Measurements from ENCODE around the gene COL19A1. TPM values are rescaled to one million over a fixed set of nuclear protein-coding genes. Genes with fewer than 3 reads are reported as not detected.

COL19A1 gene
- total and polyA plus RNA-seq, 2 of the 13 experiments (the other 11 are each of a cell fraction or from before 2014, with no cell fraction given) = not detected

DNA sequence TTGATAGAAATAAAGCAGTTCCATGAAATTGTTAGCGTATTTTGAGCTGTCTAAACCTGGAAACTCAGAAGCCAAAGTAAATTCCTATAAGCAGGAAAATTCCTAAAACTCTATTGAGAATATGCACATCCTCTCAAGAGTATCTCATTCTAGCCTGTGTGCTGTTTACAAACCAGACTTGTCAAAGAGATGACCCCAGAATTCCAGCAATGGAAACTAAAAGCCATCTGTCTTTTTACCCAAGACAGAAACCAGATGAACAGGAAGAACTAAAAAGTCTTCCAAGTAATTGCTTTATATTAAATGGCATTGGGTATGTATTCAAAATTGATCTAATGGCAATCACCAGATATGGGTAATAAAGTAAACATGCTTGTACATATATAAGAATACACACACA is 92.6 kb downstream of the COL19A1 start:
- FAIRE-seq (no peak), ATAC-seq (no peak), DNase-seq (ENCODE audit: low spot score) (no peak)
- Histone ChIP-seq H3K9ac (ENCODE audit: insufficient read depth, low read depth, low read length) (no peak overlapping the region), H3K4me3 (replicated peaks in 1 of 3; ENCODE audit: insufficient read depth in 1 of 3, low read depth in 2 of 3, low read length in 3 of 3) (no peak overlapping the region), H3K36me3 (replicated peaks in 1 of 2; ENCODE audit: control insufficient read depth in 1 of 2, insufficient read depth in 2 of 2, low read length in 2 of 2) (no peaks in the 10 kb centered on the region), H3K27me3 (ENCODE audit: control insufficient read depth in 1 of 2, insufficient read depth in 2 of 2, low read length in 2 of 2) (no peaks in the 10 kb centered on the region), H4K20me1 (ENCODE audit: insufficient read depth, low read length) (no peaks in the 10 kb centered on the region), H3K79me2 (ENCODE audit: insufficient read depth, low read length) (no peaks in the 10 kb centered on the region), H3K4me2 (ENCODE audit: low read depth, low read length) (no peak overlapping the region), H3K4me1 (ENCODE audit: insufficient read depth, low read length) (no peaks in the 10 kb centered on the region), H3K9me3 (ENCODE audit: low read length) (no peaks in the 10 kb centered on the region), H3K27ac (ENCODE audit: extremely low read length, insufficient read depth, low read length) (no peak overlapping the region), H2AFZ (ENCODE audit: low read length) (no peak overlapping the region)
- in situ Hi-C loops (cut with HindIII; ENCODE audit: extremely low pct_ligation_motif_present, low pct_unique_long_range_greater_than_20kb) (no loop called here), intact Hi-C loops (cut with micrococcal nuclease; ENCODE audit: unreplicated experiment) (no loop called here)
- WGBS (ENCODE audit: low lambda C conversion rate) = 3% methylated on average over 1 of the region's 1 CpG
- no TSS peak for BruUV-seq (replicated peaks)
- ChIA-PET CTCF (ENCODE audit: low intra/inter-chr PET ratio, low total read pairs) (no interaction called here), POLR2A (no interaction called here)
- TF ChIP-seq FOSL2 (CRISPR knock-in tag; IDR thresholded peaks at IDR 0.05) (no peak), KLF15 (CRISPR knock-in tag; IDR thresholded peaks at IDR 0.05; ENCODE audit: borderline replicate concordance) (no peak), ZNF766 (CRISPR knock-in tag; IDR thresholded peaks at IDR 0.05; ENCODE audit: borderline replicate concordance) (no peak), ZNF879 (CRISPR knock-in tag; IDR thresholded peaks at IDR 0.05) (no peak), SIN3A (IDR thresholded peaks at IDR 0.05; ENCODE audit: borderline replicate concordance, low read depth, low read length) (no peak), PTBP1 (IDR thresholded peaks at IDR 0.05; ENCODE audit: low read depth, low read length, poor library complexity, severe bottlenecking) (no peak), MTA1 (CRISPR knock-in tag; IDR thresholded peaks at IDR 0.05; ENCODE audit: borderline replicate concordance) (no peak), MATR3 (CRISPR knock-in tag; IDR thresholded peaks at IDR 0.05) (no peak), ATAD3A (CRISPR knock-in tag; IDR thresholded peaks at IDR 0.05) (no peak), HDAC6 (IDR thresholded peaks at IDR 0.05; ENCODE audit: low read depth, low read length) (no peak), ZSCAN29 (CRISPR knock-in tag; conservative IDR thresholded peaks at IDR 0.05) (no peak)
- TF ChIP-seq, protein P1, sequence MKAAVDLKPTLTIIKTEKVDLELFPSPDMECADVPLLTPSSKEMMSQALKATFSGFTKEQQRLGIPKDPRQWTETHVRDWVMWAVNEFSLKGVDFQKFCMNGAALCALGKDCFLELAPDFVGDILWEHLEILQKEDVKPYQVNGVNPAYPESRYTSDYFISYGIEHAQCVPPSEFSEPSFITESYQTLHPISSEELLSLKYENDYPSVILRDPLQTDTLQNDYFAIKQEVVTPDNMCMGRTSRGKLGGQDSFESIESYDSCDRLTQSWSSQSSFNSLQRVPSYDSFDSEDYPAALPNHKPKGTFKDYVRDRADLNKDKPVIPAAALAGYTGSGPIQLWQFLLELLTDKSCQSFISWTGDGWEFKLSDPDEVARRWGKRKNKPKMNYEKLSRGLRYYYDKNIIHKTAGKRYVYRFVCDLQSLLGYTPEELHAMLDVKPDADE (CRISPR knock-in tag; IDR thresholded peaks at IDR 0.05) = no peak
- TF ChIP-seq, protein P2, sequence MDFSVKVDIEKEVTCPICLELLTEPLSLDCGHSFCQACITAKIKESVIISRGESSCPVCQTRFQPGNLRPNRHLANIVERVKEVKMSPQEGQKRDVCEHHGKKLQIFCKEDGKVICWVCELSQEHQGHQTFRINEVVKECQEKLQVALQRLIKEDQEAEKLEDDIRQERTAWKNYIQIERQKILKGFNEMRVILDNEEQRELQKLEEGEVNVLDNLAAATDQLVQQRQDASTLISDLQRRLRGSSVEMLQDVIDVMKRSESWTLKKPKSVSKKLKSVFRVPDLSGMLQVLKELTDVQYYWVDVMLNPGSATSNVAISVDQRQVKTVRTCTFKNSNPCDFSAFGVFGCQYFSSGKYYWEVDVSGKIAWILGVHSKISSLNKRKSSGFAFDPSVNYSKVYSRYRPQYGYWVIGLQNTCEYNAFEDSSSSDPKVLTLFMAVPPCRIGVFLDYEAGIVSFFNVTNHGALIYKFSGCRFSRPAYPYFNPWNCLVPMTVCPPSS (IDR thresholded peaks at IDR 0.05) = no peak
- TF ChIP-seq, protein P3, sequence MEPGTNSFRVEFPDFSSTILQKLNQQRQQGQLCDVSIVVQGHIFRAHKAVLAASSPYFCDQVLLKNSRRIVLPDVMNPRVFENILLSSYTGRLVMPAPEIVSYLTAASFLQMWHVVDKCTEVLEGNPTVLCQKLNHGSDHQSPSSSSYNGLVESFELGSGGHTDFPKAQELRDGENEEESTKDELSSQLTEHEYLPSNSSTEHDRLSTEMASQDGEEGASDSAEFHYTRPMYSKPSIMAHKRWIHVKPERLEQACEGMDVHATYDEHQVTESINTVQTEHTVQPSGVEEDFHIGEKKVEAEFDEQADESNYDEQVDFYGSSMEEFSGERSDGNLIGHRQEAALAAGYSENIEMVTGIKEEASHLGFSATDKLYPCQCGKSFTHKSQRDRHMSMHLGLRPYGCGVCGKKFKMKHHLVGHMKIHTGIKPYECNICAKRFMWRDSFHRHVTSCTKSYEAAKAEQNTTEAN (CRISPR knock-in tag; conservative IDR thresholded peaks at IDR 0.05) = no peak
- TF ChIP-seq, protein P4, sequence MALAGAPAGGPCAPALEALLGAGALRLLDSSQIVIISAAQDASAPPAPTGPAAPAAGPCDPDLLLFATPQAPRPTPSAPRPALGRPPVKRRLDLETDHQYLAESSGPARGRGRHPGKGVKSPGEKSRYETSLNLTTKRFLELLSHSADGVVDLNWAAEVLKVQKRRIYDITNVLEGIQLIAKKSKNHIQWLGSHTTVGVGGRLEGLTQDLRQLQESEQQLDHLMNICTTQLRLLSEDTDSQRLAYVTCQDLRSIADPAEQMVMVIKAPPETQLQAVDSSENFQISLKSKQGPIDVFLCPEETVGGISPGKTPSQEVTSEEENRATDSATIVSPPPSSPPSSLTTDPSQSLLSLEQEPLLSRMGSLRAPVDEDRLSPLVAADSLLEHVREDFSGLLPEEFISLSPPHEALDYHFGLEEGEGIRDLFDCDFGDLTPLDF (CRISPR knock-in tag; IDR thresholded peaks at IDR 0.05) = no peak
- TF ChIP-seq, protein P5, sequence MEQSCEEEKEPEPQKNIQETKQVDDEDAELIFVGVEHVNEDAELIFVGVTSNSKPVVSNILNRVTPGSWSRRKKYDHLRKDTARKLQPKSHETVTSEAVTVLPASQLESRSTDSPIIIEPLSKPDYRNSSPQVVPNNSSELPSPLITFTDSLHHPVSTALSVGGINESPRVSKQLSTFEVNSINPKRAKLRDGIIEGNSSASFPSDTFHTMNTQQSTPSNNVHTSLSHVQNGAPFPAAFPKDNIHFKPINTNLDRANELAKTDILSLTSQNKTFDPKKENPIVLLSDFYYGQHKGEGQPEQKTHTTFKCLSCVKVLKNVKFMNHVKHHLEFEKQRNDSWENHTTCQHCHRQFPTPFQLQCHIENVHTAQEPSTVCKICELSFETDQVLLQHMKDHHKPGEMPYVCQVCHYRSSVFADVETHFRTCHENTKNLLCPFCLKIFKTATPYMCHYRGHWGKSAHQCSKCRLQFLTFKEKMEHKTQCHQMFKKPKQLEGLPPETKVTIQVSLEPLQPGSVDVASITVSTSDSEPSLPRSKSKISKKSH (CRISPR knock-in tag; IDR thresholded peaks at IDR 0.05; ENCODE audit: borderline replicate concordance) = no peak
